ENCODE measurements around the gene SPTBN1. TPM values are rescaled to one million over a fixed set of nuclear protein-coding genes. Genes with fewer than 3 reads are reported as not detected.
A peak's percentile ranks its signal among the peaks of the same experiment; 100 is the strongest.

SPTBN1 gene
- polyA plus RNA-seq, 4 donors: 27.1 to 195 (median 51.1) TPM

- no peaks in the 10 kb centered on the region for H3K9me3 ChIP-seq (ENCODE audit: control insufficient read depth in 2 of 2, insufficient read depth in 1 of 2, low read depth in 1 of 2, low read length in 1 of 2)
- DNase-seq (no peak), FAIRE-seq (no peak)
- no peak overlapping the region for H3K4me3 ChIP-seq (ENCODE audit: low read depth in 1 of 3, low read length in 3 of 3)
- 59 to 93% (median 90%) methylated on average over 12 of the region's 12 CpGs for WGBS, 3 donors
- peaks cover 15 to 66% (median 34%) of the 10 kb centered on the region in 3 donors for H3K36me3 ChIP-seq (ENCODE audit: control insufficient read depth in 3 of 3, insufficient read depth in 2 of 3, low read depth in 1 of 3, low read length in 3 of 3)
- no peaks in the 10 kb centered on the region for H3K27me3 ChIP-seq (ENCODE audit: control insufficient read depth in 3 of 3, insufficient read depth in 3 of 3, low read length in 3 of 3)
- H3K4me1 ChIP-seq (ENCODE audit: control insufficient read depth in 3 of 3, insufficient read depth in 2 of 3, low read depth in 1 of 3, low read length in 2 of 3): peaks cover 0 to 4% (median 0%) of the 10 kb centered on the region in 3 donors
- H3K27ac ChIP-seq (ENCODE audit: low read depth in 1 of 3, low read length in 2 of 3): peak overlapping the region in 2 of 3 donors; percentile 26 to 43
These were observed 168.5 kb downstream of the SPTBN1 start for GRCh38 chr2:54624591-54625071.

GRCh38 chr2:54626131-54626530 lies 170.0 kb downstream of the SPTBN1 start:
- H3K36me3 ChIP-seq (ENCODE audit: control insufficient read depth in 3 of 3, insufficient read depth in 2 of 3, low read depth in 1 of 3, low read length in 3 of 3): peaks cover 16 to 69% (median 34%) of the 10 kb centered on the region in 3 donors
- WGBS, 3 donors: 94 to 97% (median 95%) methylated on average over 7 of the region's 7 CpGs
- H3K4me3 ChIP-seq (ENCODE audit: low read depth in 1 of 3, low read length in 3 of 3): no peak overlapping the region
- peaks cover 0 to 19% (median 4%) of the 10 kb centered on the region in 3 donors for H3K4me1 ChIP-seq (ENCODE audit: control insufficient read depth in 3 of 3, insufficient read depth in 2 of 3, low read depth in 1 of 3, low read length in 2 of 3)
- FAIRE-seq (no peak), DNase-seq (no peak)
- no peaks in the 10 kb centered on the region for H3K27me3 ChIP-seq (ENCODE audit: control insufficient read depth in 3 of 3, insufficient read depth in 3 of 3, low read length in 3 of 3)
- H3K9me3 ChIP-seq (ENCODE audit: control insufficient read depth in 2 of 2, insufficient read depth in 1 of 2, low read depth in 1 of 2, low read length in 1 of 2): no peaks in the 10 kb centered on the region
- H3K27ac ChIP-seq (ENCODE audit: low read depth in 1 of 3, low read length in 2 of 3): no peak overlapping the region

GRCh38 chr2:54626884-54627283 lies 170.8 kb downstream of the SPTBN1 start:
- H3K36me3 ChIP-seq (ENCODE audit: control insufficient read depth in 3 of 3, insufficient read depth in 2 of 3, low read depth in 1 of 3, low read length in 3 of 3): peaks cover 16 to 72% (median 31%) of the 10 kb centered on the region in 3 donors
- WGBS, 3 donors: 94 to 100% (median 95%) methylated on average over 2 of the region's 2 CpGs
- H3K27ac ChIP-seq (ENCODE audit: low read depth in 1 of 3, low read length in 2 of 3): no peak overlapping the region
- no peaks in the 10 kb centered on the region for H3K9me3 ChIP-seq (ENCODE audit: control insufficient read depth in 2 of 2, insufficient read depth in 1 of 2, low read depth in 1 of 2, low read length in 1 of 2)
- H3K27me3 ChIP-seq (ENCODE audit: control insufficient read depth in 3 of 3, insufficient read depth in 3 of 3, low read length in 3 of 3): no peaks in the 10 kb centered on the region
- H3K4me1 ChIP-seq (ENCODE audit: control insufficient read depth in 3 of 3, insufficient read depth in 2 of 3, low read depth in 1 of 3, low read length in 2 of 3): peaks cover 0 to 21% (median 7%) of the 10 kb centered on the region in 3 donors
- no peak overlapping the region for H3K4me3 ChIP-seq (ENCODE audit: low read depth in 1 of 3, low read length in 3 of 3)
- DNase-seq: no peak
- FAIRE-seq: no peak

DNA sequence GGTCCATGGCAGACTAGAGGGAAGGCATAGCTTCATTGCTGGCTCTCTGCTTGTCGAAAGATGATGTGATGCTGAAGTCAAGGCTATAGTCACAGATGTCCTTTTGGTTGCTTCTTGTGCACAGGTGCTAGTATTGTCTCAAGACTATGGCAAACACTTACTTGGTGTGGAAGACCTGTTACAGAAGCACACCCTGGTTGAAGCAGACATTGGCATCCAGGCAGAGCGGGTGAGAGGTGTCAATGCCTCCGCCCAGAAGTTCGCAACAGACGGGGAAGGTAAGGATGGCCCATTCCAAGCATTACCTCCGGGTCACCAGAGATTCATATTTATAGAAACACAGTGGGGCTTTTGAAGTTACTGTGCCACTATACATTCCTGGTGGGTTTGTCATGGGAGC lies 171.8 kb downstream of the SPTBN1 start:
- no peak overlapping the region for H3K4me3 ChIP-seq (ENCODE audit: low read depth in 1 of 3, low read length in 3 of 3)
- H3K27ac ChIP-seq (ENCODE audit: low read depth in 1 of 3, low read length in 2 of 3): no peak overlapping the region
- 95 to 97% (median 96%) methylated on average over 6 of the region's 6 CpGs for WGBS, 3 donors
- H3K4me1 ChIP-seq (ENCODE audit: control insufficient read depth in 3 of 3, insufficient read depth in 2 of 3, low read depth in 1 of 3, low read length in 2 of 3): peaks cover 0 to 24% (median 7%) of the 10 kb centered on the region in 3 donors
- no peaks in the 10 kb centered on the region for H3K9me3 ChIP-seq (ENCODE audit: control insufficient read depth in 2 of 2, insufficient read depth in 1 of 2, low read depth in 1 of 2, low read length in 1 of 2)
- DNase-seq: no peak
- no peaks in the 10 kb centered on the region for H3K27me3 ChIP-seq (ENCODE audit: control insufficient read depth in 3 of 3, insufficient read depth in 3 of 3, low read length in 3 of 3)
- FAIRE-seq: no peak
- peaks cover 22 to 75% (median 33%) of the 10 kb centered on the region in 3 donors for H3K36me3 ChIP-seq (ENCODE audit: control insufficient read depth in 3 of 3, insufficient read depth in 2 of 3, low read depth in 1 of 3, low read length in 3 of 3)

DNA sequence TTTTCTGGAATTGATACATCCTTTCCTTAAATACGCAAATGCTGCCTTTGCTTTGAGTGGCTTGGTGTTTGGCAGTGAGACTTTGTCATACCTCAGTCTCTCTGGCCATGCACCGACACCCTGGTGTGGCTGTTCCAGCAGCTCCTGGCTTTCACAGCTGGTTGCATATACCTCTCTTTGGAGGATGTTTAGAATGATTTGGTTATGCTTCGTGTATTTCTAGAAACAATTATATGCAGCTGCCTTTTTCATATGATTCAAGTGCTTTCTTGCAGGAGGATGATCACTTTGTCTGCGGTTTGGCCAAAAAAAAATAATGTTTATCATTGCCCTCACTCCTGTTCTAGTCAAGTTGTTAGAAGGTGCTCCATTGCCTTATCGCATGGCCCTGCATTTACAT lies 172.3 kb downstream of the SPTBN1 start:
- peaks cover 23 to 77% (median 33%) of the 10 kb centered on the region in 3 donors for H3K36me3 ChIP-seq (ENCODE audit: control insufficient read depth in 3 of 3, insufficient read depth in 2 of 3, low read depth in 1 of 3, low read length in 3 of 3)
- H3K27ac ChIP-seq (ENCODE audit: low read depth in 1 of 3, low read length in 2 of 3): no peak overlapping the region
- H3K4me3 ChIP-seq (ENCODE audit: low read depth in 1 of 3, low read length in 3 of 3): no peak overlapping the region
- FAIRE-seq (no peak), DNase-seq (no peak)
- H3K9me3 ChIP-seq (ENCODE audit: control insufficient read depth in 2 of 2, insufficient read depth in 1 of 2, low read depth in 1 of 2, low read length in 1 of 2): no peaks in the 10 kb centered on the region
- H3K4me1 ChIP-seq (ENCODE audit: control insufficient read depth in 3 of 3, insufficient read depth in 2 of 3, low read depth in 1 of 3, low read length in 2 of 3): peaks cover 0 to 25% (median 7%) of the 10 kb centered on the region in 3 donors
- 85 to 96% (median 94%) methylated on average over 5 of the region's 5 CpGs for WGBS, 3 donors
- H3K27me3 ChIP-seq (ENCODE audit: control insufficient read depth in 3 of 3, insufficient read depth in 3 of 3, low read length in 3 of 3): no peaks in the 10 kb centered on the region

- FAIRE-seq (no peak), DNase-seq (no peak)
- 96 to 99% (median 98%) methylated on average over 30 of the region's 30 CpGs for WGBS, 3 donors
- H3K4me1 ChIP-seq (ENCODE audit: control insufficient read depth in 3 of 3, insufficient read depth in 2 of 3, low read depth in 1 of 3, low read length in 2 of 3): peaks cover 0 to 25% (median 7%) of the 10 kb centered on the region in 3 donors
- H3K36me3 ChIP-seq (ENCODE audit: control insufficient read depth in 3 of 3, insufficient read depth in 2 of 3, low read depth in 1 of 3, low read length in 3 of 3): peaks cover 21 to 76% (median 34%) of the 10 kb centered on the region in 3 donors
- H3K9me3 ChIP-seq (ENCODE audit: control insufficient read depth in 2 of 2, insufficient read depth in 1 of 2, low read depth in 1 of 2, low read length in 1 of 2): no peaks in the 10 kb centered on the region
- no peak overlapping the region for H3K27ac ChIP-seq (ENCODE audit: low read depth in 1 of 3, low read length in 2 of 3)
- no peak overlapping the region for H3K4me3 ChIP-seq (ENCODE audit: low read depth in 1 of 3, low read length in 3 of 3)
- H3K27me3 ChIP-seq (ENCODE audit: control insufficient read depth in 3 of 3, insufficient read depth in 3 of 3, low read length in 3 of 3): no peaks in the 10 kb centered on the region
These were observed 172.8 kb downstream of the SPTBN1 start for GRCh38 chr2:54628957-54629356.

GRCh38 chr2:54629390-54629789 lies 173.3 kb downstream of the SPTBN1 start:
- Histone ChIP-seq H3K4me3 (ENCODE audit: low read depth in 1 of 3, low read length in 3 of 3) (no peak overlapping the region), H3K4me1 (ENCODE audit: control insufficient read depth in 3 of 3, insufficient read depth in 2 of 3, low read depth in 1 of 3, low read length in 2 of 3) (peaks cover 0 to 25% (median 7%) of the 10 kb centered on the region in 3 donors), H3K27ac (ENCODE audit: low read depth in 1 of 3, low read length in 2 of 3) (peak overlapping the region in 2 of 3 donors; percentile 71 to 72), H3K27me3 (ENCODE audit: control insufficient read depth in 3 of 3, insufficient read depth in 3 of 3, low read length in 3 of 3) (no peaks in the 10 kb centered on the region), H3K36me3 (ENCODE audit: control insufficient read depth in 3 of 3, insufficient read depth in 2 of 3, low read depth in 1 of 3, low read length in 3 of 3) (peaks cover 23 to 77% (median 36%) of the 10 kb centered on the region in 3 donors), H3K9me3 (ENCODE audit: control insufficient read depth in 2 of 2, insufficient read depth in 1 of 2, low read depth in 1 of 2, low read length in 1 of 2) (no peaks in the 10 kb centered on the region)
- no peak for DNase-seq
- no peak for FAIRE-seq
- 96 to 99% (median 96%) methylated on average over 20 of the region's 20 CpGs for WGBS, 3 donors

DNA sequence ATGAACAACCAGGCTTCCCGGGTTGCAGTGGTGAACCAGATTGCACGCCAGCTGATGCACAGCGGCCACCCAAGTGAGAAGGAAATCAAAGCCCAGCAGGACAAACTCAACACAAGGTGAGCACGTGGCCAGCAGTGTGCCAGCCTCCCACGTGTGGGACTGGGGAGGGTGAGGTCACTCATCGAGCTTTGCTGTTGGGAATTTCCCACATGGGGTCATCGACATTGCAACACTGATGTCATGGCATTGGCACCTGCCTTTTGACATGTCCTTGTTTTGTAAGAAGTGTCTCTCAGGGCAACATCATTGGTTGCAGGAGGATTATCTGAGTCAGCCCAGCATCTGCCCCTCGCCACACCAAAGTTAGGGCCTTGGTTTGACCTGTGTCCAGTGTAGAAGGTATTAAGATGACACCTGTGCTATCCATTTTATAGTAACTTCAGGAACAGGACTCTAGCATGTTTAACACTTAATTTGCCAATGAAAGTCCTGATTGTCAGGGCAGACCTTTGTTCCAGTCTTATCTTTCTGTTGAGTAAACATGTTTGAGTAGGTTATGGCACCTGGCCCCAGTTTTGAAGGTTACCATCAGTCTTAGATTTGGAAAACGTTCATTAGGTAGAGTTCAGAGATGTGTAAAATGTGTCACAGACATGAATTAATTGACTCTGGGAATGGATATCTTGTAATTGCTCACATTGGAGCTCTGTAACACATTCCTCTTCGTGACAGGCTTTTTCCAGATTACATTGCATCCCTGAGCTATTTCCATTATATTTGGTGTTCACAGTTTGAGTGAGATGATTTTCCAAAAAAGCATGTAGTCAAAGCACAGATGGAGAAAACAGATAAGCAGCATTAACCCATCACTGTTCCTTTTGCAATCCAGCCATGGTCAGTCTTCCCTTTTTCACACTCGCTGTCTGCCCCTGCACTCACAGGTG lies 174.1 kb downstream of the SPTBN1 start:
- Histone ChIP-seq H3K9me3 (ENCODE audit: control insufficient read depth in 2 of 2, insufficient read depth in 1 of 2, low read depth in 1 of 2, low read length in 1 of 2) (no peaks in the 10 kb centered on the region), H3K36me3 (ENCODE audit: control insufficient read depth in 3 of 3, insufficient read depth in 2 of 3, low read depth in 1 of 3, low read length in 3 of 3) (peaks cover 23 to 77% (median 32%) of the 10 kb centered on the region in 3 donors), H3K27me3 (ENCODE audit: control insufficient read depth in 3 of 3, insufficient read depth in 3 of 3, low read length in 3 of 3) (no peaks in the 10 kb centered on the region), H3K4me1 (ENCODE audit: control insufficient read depth in 3 of 3, insufficient read depth in 2 of 3, low read depth in 1 of 3, low read length in 2 of 3) (peaks cover 0 to 25% (median 7%) of the 10 kb centered on the region in 3 donors), H3K27ac (ENCODE audit: low read depth in 1 of 3, low read length in 2 of 3) (peak overlapping the region; percentile 14 to 72 (median 71)), H3K4me3 (ENCODE audit: low read depth in 1 of 3, low read length in 3 of 3) (no peak overlapping the region)
- DNase-seq: peak; percentile 81 to 91
- 23 to 53% (median 44%) methylated on average over 11 of the region's 11 CpGs for WGBS, 3 donors
- FAIRE-seq: no peak

All from small intestine (tissue), 7 donors.